Measurements from ENCODE around the gene KRT86. TPM values are rescaled to one million over a fixed set of nuclear protein-coding genes. Genes with fewer than 3 reads are reported as not detected.

KRT86 gene
- total and polyA plus RNA-seq, 12 donors = 0.61 to 6.2 (median 1.3) TPM; not detected in 2

GRCh38 chr12:52318241-52318990 is 44.0 kb downstream of the KRT86 start:
- Histone ChIP-seq H3K27ac (no peak overlapping the region), H3K4me3 (no peak overlapping the region), H3K36me3 (replicated peaks in 1 of 2) (no peaks in the 10 kb centered on the region), H3K4me1 (replicated peaks in 1 of 2) (no peaks in the 10 kb centered on the region), H3K9me3 (replicated peaks in 1 of 3) (no peaks in the 10 kb centered on the region), H3K27me3 (peaks cover 14% of the 10 kb centered on the region)
- no peak for DNase-seq
- no peak for TF ChIP-seq CTCF (IDR thresholded peaks at IDR 0.05)
- no peak for TF ChIP-seq POLR2A (IDR thresholded peaks at IDR 0.05)
- 71 to 87% (median 78%) methylated on average over 11 of the region's 11 CpGs for WGBS, 4 donors
- intact Hi-C loops (cut with DNase I) = no loop called here

GRCh38 chr12:52319097-52319496 is 44.7 kb downstream of the KRT86 start:
- H3K9me3 ChIP-seq (replicated peaks in 1 of 3) = no peaks in the 10 kb centered on the region
- TF ChIP-seq POLR2A (IDR thresholded peaks at IDR 0.05) = no peak
- no peak for TF ChIP-seq CTCF (IDR thresholded peaks at IDR 0.05)
- intact Hi-C loops (cut with DNase I) = no loop called here
- no peak overlapping the region for H3K4me3 ChIP-seq
- DNase-seq = no peak
- 69 to 79% (median 71%) methylated on average over 7 to 11 of the region's 11 CpGs for WGBS, 4 donors
- H3K36me3 ChIP-seq (replicated peaks in 1 of 2) = no peaks in the 10 kb centered on the region
- H3K4me1 ChIP-seq (replicated peaks in 1 of 2) = no peaks in the 10 kb centered on the region
- H3K27me3 ChIP-seq = peaks cover 14% of the 10 kb centered on the region
- no peak overlapping the region for H3K27ac ChIP-seq

- Histone ChIP-seq H3K4me1 (replicated peaks in 1 of 2) (no peaks in the 10 kb centered on the region), H3K27ac (no peak within 1 kb of the TSS), H3K27me3 (peaks cover 14% of the 10 kb centered on the region), H3K9me3 (replicated peaks in 1 of 3) (no peaks in the 10 kb centered on the region), H3K4me3 (no peak within 1 kb of the TSS), H3K36me3 (replicated peaks in 1 of 2) (no peaks in the 10 kb centered on the region)
- no peak for TF ChIP-seq CTCF (IDR thresholded peaks at IDR 0.05)
- WGBS, 4 donors = 57 to 65% (median 61%) methylated on average over 29 to 35 of the region's 35 CpGs
- intact Hi-C loops (cut with DNase I) = loop anchor here in 1 of 2 donors (10.0 kb wide), 1 partner anchor 106 kb away; no protein-coding TSS in a partner anchor
- DNase-seq = no peak
Observed at GRCh38 chr12:52320784-52321400, 46.4 kb downstream of the KRT86 start, which contains the start of gene KRT83. KRT83 (minus strand) TSS chr12:52321398; CDS start chr12:52321335, 63 bp downstream.

- H3K4me1 ChIP-seq (replicated peaks in 1 of 2) = no peaks in the 10 kb centered on the region
- H3K4me3 ChIP-seq = no peak overlapping the region
- TF ChIP-seq POLR2A (IDR thresholded peaks at IDR 0.05) (no peak), CTCF (IDR thresholded peaks at IDR 0.05) (no peak)
- no peak overlapping the region for H3K27ac ChIP-seq
- intact Hi-C loops (cut with DNase I) = loop anchor here in 1 of 2 donors (10.0 kb wide), 1 partner anchor 107 kb away; no protein-coding TSS in a partner anchor
- DNase-seq = no peak
- peaks cover 14% of the 10 kb centered on the region for H3K27me3 ChIP-seq
- H3K9me3 ChIP-seq (replicated peaks in 1 of 3) = no peaks in the 10 kb centered on the region
- 51 to 74% (median 58%) methylated on average over 3 to 4 of the region's 4 CpGs for WGBS, 4 donors
- no peaks in the 10 kb centered on the region for H3K36me3 ChIP-seq (replicated peaks in 1 of 2)
Observed at GRCh38 chr12:52321418-52321817, 47.0 kb downstream of the KRT86 start.
